Smooth muscle cell (in vitro differentiated cells): ENCODE measurements around the gene ESR2. TPM values are rescaled to one million over a fixed set of nuclear protein-coding genes. Genes with fewer than 3 reads are reported as not detected.
A peak's percentile ranks its signal among the peaks of the same experiment; 100 is the strongest.

Experiments
- DNase-seq: peaks from one replicate; lab custom pipeline; 2025; ENCODE audit not compliant: unreplicated experiment; lab: John Stamatoyannopoulos, UW
- H2AFZ ChIP-seq: fragments of 200-600 bp; sonication (generic); 2 replicates; pipeline ENCODE4 v1.6.0; 2016; ENCODE audit warnings: antibody characterized with exemption, low read depth, mild to moderate bottlenecking
- H3F3A ChIP-seq: fragments of 200-600 bp; sonication (generic); 2 replicates; pipeline ENCODE4 v1.6.0; 2017; ENCODE audit warnings: antibody characterized with exemption, low read depth
- H3K27ac ChIP-seq: fragments of 200-600 bp; sonication (generic); 2 replicates; pipeline ENCODE4 v1.5.1; 2016; ENCODE audit warnings: low read depth, mild to moderate bottlenecking
- H3K27me3 ChIP-seq: fragments of 200-600 bp; sonication (generic); 2 replicates; pipeline ENCODE4 v1.6.1; 2016; ENCODE audit warnings: low read depth, mild to moderate bottlenecking
- H3K36me3 ChIP-seq: fragments of 200-600 bp; sonication (generic); 2 replicates; pipeline ENCODE4 v1.5.1; 2016; ENCODE audit warnings: low read depth
- H3K4me1 ChIP-seq: fragments of 200-600 bp; sonication (generic); 2 replicates; pipeline ENCODE4 v1.5.1; 2016; ENCODE audit warnings: low read depth
- H3K4me2 ChIP-seq: fragments of 200-600 bp; sonication (generic); 2 replicates; pipeline ENCODE4 v1.6.0; 2016; ENCODE audit warnings: mild to moderate bottlenecking
- H3K4me3 ChIP-seq: fragments of 200-600 bp; sonication (generic); 2 replicates; pipeline ENCODE4 v1.5.1; 2016; ENCODE audit warnings: mild to moderate bottlenecking
- H3K79me2 ChIP-seq: fragments of 200-600 bp; sonication (generic); 2 replicates; pipeline ENCODE4 v1.6.0; 2016; ENCODE audit warnings: low read depth, mild to moderate bottlenecking
- H3K9ac ChIP-seq: fragments of 200-600 bp; sonication (generic); 2 replicates; pipeline ENCODE4 v1.6.0; 2016; ENCODE audit warnings: low read depth
- H3K9me3 ChIP-seq: fragments of 200-600 bp; sonication (generic); replicated peaks from 2 replicates; pipeline ENCODE4 v1.5.1; 2016; ENCODE audit warnings: low read depth
- H4K20me1 ChIP-seq: fragments of 200-600 bp; sonication (generic); 2 replicates; pipeline ENCODE4 v1.6.0; 2016; ENCODE audit warnings: low read depth
- WGBS: methylation state at CpG from one replicate; pipeline ENCODE4 v1.1.7; 2016; ENCODE audit warnings: low lambda C conversion rate; 5-methylcytosine and 5-hydroxymethylcytosine counted together
- microRNA counts: library from miRNA; unstranded; fragments of <30 nt; microRNA quantifications from one replicate; lab custom pipeline; 2016
- microRNA-seq: library from miRNA; unstranded; fragments of <30 nt; microRNA quantifications from one replicate; pipeline ENCODE4, GENCODE V29; 2016; ENCODE audit warnings: borderline number of aligned reads
- polyA plus RNA-seq: library from polyadenylated mRNA; unstranded; fragments of >200 nt; fragmentation: Nextera tagmentation; extraction: Ambion mirVana; gene quantifications from 2 replicates; pipeline ENCODE4 v1.2.1, GENCODE V29; 2016
- small RNA-seq: library from RNA; depleted of rRNA; stranded (forward); fragments of <200 nt; gene quantifications from one replicate; pipeline ENCODE3, GENCODE V24; 2014
- total RNA-seq: library from RNA; depleted of rRNA; stranded (reverse); fragments of >200 nt; gene quantifications from 2 replicates; pipeline ENCODE4 v1.2.3, GENCODE V29; 2014
- TF ChIP-seq, protein P1 (sequence below): fragments of 200-600 bp; sonication (generic); IDR thresholded peaks from 2 replicates; pipeline ENCODE4 v1.5.1; 2017; ENCODE audit warnings: borderline replicate concordance, mild to moderate bottlenecking, antibody characterized with exemption; ENCODE audit not compliant: insufficient read depth, poor library complexity, severe bottlenecking

ESR2 gene
- total and polyA plus RNA-seq, 2 experiments from 2014 or later, result not detected

DNA sequence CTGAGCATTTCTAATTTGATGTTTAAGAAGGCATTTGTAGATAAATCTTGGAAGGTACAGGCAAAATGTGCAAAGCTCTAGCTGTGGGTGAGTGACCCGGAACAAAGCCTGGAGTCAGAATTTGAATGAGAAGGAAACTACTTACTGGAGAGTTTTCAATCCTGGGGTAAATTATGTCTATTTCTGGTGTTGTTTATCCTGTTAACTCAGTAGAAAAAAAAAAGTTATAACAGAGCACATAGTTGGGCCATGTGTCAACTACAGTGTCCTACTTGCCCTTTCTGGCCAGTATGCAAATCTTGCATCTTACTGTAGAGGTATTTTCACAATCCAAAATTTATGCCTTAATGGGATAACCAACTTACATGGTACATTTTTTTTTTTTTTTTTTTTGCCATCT lies 259.0 kb downstream of the ESR2 start:
- WGBS, result 76% methylated on average over 1 of the region's 1 CpG
- H4K20me1 ChIP-seq, result no peaks in the 10 kb centered on the region
- no peaks in the 10 kb centered on the region for H3K9me3 ChIP-seq
- H3F3A ChIP-seq, result no peaks in the 10 kb centered on the region
- TF ChIP-seq, protein P1, sequence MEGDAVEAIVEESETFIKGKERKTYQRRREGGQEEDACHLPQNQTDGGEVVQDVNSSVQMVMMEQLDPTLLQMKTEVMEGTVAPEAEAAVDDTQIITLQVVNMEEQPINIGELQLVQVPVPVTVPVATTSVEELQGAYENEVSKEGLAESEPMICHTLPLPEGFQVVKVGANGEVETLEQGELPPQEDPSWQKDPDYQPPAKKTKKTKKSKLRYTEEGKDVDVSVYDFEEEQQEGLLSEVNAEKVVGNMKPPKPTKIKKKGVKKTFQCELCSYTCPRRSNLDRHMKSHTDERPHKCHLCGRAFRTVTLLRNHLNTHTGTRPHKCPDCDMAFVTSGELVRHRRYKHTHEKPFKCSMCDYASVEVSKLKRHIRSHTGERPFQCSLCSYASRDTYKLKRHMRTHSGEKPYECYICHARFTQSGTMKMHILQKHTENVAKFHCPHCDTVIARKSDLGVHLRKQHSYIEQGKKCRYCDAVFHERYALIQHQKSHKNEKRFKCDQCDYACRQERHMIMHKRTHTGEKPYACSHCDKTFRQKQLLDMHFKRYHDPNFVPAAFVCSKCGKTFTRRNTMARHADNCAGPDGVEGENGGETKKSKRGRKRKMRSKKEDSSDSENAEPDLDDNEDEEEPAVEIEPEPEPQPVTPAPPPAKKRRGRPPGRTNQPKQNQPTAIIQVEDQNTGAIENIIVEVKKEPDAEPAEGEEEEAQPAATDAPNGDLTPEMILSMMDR, result no peak
- H3K9ac ChIP-seq, result no peak overlapping the region
- no peaks in the 10 kb centered on the region for H3K36me3 ChIP-seq
- no peak for DNase-seq
- H3K27ac ChIP-seq, result peak overlapping the region; percentile 26
- H3K79me2 ChIP-seq, result no peaks in the 10 kb centered on the region
- peaks cover 9% of the 10 kb centered on the region for H3K4me1 ChIP-seq
- H3K27me3 ChIP-seq, result no peaks in the 10 kb centered on the region
- H3K4me2 ChIP-seq, result peak overlapping the region; percentile 55
- no peak overlapping the region for H2AFZ ChIP-seq
- H3K4me3 ChIP-seq, result no peak overlapping the region

MicroRNAs encoded within 50 kb of the gene (microRNA counts, 767-probe panel; counts per million panel counts)
- 183 counts per million for microRNA hsa-miR-548h-5p (lab: Ali Mortazavi, UCI)

Small RNA genes within 50 kb of the gene (microRNA-seq; reads per million reads assigned to microRNA genes)
- gene MIR548H1, result not detected

Small RNA genes within 50 kb of the gene (small RNA-seq; reads per million reads assigned to genes)
- not detected for gene MIR548H1

Other genes starting within 250 kb of the ESR2 start
- 12.8 and 18.2 TPM in 2 replicates for gene MTHFD1, start 94.0 kb upstream of the ESR2 start, total RNA-seq
- gene MTHFD1, start 94.0 kb upstream of the ESR2 start, polyA plus RNA-seq, result 23.8 and 25.4 TPM in 2 replicates
- 4.4 and 7.6 TPM in 2 replicates for gene AKAP5, start 171.1 kb upstream of the ESR2 start, total RNA-seq
- 0.80 and 0.94 TPM in 2 replicates for gene AKAP5, start 171.1 kb upstream of the ESR2 start, polyA plus RNA-seq
- 8.9 and 12.5 TPM in 2 replicates for gene ZBTB25, start 209.5 kb upstream of the ESR2 start, total RNA-seq
- 6.9 and 13.3 TPM in 2 replicates for gene ZBTB25, start 209.5 kb upstream of the ESR2 start, polyA plus RNA-seq
- 82.9 and 106 TPM in 2 replicates for gene ZBTB1, start 210.4 kb upstream of the ESR2 start, total RNA-seq
- 39.7 and 41.3 TPM in 2 replicates for gene ZBTB1, start 210.4 kb upstream of the ESR2 start, polyA plus RNA-seq
- gene HSPA2, start 246.4 kb upstream of the ESR2 start, total RNA-seq, result 3.4 and 6.6 TPM in 2 replicates
- 5.2 and 6.6 TPM in 2 replicates for gene HSPA2, start 246.4 kb upstream of the ESR2 start, polyA plus RNA-seq